HG03378 (cell line): ENCODE data around the gene RBBP8NL.
"Not testable (repeated sequence)": the region's sequence is repeated elsewhere in the genome, so short reads cannot be mapped to it uniquely, and the experiment has no call there.

Source experiments
- ATAC-seq: cut with Tn5 transposase; IDR thresholded peaks from one replicate; pipeline ENCODE4 v1.9.1; 2021; ENCODE audit warnings: mild to moderate bottlenecking, moderate library complexity; ENCODE audit not compliant: unreplicated experiment

RBBP8NL gene

DNA sequence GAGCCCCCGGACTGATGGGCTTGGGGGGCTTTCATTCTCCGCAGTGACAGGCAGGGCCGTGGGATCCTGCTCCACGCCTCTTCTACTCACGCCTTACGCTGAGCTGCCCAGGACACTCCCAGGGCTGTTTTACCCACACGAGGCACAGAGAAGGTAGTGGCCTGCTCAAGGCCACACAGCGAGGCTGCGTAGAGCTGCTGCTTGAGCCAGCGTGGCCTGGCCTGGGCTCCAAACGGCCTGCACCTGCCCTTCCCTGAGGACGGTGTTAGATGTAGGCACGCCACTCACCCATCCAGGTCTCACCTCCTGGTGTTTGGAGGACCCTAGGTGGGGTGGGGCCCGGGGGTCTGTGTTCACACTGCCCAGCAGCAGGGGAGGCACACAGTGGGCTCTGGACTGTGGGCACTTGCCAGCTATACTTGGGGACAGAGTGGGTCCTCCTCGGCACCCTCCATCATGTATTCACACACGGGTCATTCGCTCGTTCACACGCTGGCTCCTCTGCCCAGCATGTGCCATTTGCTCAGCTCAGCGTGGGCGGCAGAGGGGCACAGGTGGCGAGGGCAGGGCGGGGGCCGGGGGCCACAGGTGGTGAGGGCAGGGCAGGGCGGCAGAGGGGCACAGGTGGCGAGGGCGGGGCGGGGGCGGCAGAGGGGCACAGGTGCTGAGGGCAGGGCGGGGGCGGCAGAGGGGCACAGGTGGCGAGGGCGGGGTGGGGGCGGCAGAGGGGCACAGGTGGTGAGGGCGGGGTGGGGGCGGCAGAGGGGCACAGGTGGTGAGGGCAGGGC is 18.4 kb upstream of the RBBP8NL start:
- no peak for ATAC-seq

DNA sequence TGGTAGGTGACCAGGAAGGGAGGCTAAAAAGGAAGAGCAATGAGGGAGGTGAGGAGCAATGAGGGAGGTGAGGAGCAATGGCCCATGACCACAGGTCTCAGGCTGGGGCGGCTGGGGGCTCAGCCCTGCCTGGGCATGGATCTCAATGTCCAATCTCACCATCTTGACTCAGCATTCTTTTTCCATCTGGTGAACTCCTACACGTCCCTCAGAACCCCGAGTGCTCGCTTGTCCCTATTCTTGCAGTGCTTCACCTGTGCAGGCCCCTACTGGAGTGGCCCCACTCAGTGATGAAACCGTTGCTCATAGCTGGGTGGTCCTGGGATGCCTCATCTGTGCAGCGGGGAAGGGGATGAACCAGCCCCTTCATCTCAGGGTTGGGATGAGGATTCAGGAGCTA is 16.9 kb upstream of the RBBP8NL start:
- ATAC-seq: no peak

DNA sequence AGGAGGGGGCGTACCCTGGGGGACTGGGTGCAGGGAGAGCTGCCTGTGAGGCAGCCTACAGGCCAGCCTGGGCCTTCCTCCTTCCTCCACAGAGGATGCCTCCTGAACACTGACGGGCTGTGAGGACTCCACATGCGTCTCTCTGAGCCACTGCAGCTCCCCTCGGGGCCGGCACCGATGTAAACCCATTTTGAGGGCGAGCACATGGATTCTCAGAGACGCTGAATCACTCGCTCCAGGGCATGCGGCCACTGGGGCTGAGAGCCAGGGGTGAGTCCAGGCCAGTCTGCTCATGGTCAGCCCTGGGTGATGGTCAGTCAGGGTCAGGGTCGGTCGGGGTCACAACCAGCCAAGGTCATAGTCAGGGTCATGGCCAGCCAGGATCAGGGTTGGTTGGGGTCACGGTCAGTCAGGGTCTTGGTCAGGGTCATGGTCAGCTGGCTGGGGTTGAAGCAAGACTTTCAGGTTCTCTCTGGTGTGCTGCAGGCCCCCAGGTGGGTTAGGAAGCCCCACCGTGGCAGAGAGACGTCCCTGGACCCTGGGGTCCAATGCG is 14.7 kb upstream of the RBBP8NL start:
- no peak for ATAC-seq

DNA sequence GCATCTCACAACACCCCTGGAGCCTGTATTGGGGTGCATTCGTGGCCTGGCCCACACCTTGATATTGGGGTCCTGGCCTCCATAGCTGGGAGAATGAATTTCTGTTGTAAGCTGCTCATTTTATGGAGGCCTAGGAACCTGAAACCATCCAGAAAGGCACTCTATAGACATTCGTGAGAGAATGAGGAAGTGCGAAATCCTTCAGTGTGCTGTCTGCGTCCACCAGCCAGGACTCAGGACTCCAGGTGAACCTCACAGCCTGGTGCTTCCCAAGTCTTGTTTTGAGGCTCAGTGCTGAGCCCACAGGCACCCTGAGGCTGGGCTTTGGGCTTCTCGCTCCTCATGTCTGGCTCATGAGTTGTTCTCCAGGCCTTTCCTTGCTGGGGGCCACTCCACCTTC is 11.9 kb upstream of the RBBP8NL start:
- ATAC-seq: no peak

DNA sequence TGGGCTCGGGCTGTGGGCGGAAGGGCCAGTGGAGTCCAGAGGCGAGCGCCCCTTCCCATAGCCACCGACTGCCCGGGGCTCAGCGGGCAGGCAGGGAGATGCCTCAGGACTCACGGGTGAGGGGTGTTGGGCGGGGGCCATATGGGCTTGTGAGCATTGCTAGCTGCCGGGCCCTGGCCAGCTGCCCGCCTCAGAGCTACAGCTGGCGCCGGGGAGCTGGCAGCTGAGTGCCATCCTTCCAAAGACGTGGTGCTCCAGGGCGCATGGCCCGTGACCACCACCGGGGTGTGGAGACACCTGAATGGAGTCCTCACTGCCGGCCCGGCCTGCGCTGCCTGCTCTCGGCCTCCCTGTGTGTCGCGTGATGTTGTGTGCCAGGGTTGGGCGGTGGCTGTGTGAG is 10.6 kb upstream of the RBBP8NL start:
- no peak for ATAC-seq

DNA sequence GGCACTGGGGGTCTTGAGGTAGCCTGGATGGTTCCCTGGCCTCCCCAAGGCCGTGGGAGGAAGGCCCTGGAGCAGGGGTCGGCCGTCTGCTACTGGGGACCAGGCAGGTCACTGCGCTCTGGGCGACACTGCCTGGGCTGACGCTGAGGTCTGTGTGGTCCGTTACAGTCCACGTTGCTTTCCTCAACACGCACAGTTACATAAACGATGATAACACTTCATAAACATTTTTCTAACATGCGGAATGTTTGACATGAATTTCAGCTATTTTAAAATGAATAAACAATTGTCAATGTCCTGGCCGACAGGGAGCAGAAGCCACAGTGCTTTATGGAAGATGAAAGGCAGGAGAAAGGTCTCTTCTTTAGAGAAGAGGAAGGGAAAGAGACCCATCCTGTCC is 10.2 kb upstream of the RBBP8NL start:
- ATAC-seq: no peak

DNA sequence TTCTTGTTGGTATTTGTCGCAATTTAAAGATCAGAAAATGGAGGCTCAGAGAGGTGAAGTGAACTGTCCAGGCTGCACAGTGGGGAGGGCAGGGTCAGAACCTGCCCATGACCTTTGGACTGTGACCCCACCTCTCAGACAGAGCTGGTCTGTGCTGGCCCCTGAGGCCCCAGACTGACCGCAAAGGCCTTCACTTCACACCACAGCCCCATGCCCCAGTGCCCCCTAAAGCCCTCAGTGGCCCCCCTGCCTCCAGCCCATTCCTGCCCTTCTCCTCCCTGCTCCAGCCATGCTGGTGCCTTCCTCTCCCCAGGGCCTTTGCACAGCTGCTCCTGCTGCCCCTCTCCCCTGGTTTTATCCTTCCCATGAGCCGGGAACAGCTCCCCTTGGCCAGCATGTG is 9.4 kb upstream of the RBBP8NL start:
- ATAC-seq: no peak

DNA sequence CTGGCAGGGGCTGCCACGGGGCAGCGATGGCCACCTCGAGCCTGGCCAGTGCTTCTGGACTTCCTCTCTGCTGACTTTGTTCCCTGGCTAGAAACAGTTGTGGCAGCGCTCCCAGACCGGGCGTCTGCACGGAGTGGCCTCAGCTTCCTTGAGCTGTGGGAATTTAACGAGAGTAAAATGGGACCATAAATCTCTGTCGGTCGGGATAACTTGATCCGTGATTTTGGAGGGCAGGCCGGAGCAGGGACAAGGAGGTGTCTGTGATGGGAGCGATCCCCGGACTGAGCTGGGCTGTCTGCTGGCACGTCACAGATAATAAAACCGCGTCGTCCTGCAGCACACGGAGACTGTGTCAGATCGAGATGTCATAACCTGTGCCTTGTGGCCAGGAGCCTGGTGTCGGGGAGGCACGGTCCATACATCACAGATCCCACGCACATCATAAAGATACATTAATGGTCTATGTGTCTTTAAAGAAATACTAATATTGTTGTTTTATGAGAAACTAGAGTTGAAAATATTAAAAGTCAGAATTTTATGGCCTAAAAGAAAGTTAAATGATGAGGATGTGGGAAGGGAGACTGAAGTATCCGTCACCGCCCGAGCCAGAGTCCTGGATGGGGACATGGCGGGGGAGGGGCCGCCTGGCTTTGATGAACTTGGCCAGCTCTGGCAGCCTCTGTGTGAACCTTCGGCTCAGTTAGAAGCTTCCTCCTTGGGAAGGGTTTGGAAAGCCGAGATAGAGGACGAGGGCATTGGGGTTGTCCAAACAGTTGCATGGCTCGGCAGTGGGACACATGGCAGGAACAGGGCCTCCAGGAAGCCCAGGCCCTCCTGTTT is 6.5 kb upstream of the RBBP8NL start:
- ATAC-seq: no peak

DNA sequence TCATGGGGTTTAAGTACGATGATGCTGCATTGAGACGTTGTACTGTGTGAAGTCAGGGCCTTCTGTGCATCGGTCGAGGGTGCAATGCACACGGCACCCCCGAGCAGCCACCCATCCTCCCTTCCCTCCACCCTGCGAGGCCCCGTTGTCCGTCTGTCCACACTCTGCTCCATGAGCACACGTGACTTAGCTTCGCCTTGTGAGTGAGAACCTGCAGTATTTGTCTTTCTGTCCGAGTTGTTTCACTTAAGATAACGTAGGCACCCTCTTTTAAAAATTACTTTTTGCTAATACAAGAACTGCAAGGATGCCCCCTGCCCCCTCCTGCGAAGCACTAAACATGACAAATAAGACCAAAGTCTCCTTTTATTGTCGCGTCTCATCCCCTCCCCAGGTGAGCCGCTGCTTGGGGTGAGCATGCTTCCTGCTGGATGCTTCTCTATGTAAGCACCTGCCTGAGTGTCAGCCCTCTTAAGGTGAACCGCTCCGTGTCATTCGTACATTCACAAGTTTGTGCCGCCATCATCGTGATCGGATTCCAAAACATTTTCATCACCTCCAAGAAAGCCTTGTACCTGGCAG is 3.6 kb upstream of the RBBP8NL start:
- no peak for ATAC-seq

DNA sequence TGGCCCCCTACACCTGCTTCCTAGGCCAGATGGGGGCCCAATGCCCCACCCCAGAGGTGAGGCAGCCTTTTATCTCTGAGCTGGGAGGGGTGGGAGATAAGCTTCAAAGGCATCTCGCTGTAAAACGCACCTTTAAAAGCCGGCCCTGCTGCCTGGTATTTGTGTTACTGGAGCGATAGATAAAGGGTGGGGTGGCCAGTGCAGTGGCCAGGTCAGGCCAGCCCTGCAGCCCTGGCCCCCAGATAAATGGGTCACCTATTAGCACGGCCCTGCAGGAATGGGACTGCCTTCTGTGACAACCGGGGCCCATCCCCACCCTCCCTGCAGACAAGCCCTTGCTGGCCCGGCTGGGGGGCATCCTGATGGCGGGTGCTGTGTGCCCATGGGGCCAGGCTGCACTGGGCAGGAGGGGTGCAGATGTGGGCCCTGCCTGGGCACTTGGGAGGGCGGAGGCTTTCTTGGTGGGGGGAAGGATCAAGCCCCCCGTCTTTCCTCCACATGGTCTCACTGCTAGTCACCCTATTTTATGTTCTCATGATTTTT is 3.0 kb upstream of the RBBP8NL start:
- no peak for ATAC-seq

DNA sequence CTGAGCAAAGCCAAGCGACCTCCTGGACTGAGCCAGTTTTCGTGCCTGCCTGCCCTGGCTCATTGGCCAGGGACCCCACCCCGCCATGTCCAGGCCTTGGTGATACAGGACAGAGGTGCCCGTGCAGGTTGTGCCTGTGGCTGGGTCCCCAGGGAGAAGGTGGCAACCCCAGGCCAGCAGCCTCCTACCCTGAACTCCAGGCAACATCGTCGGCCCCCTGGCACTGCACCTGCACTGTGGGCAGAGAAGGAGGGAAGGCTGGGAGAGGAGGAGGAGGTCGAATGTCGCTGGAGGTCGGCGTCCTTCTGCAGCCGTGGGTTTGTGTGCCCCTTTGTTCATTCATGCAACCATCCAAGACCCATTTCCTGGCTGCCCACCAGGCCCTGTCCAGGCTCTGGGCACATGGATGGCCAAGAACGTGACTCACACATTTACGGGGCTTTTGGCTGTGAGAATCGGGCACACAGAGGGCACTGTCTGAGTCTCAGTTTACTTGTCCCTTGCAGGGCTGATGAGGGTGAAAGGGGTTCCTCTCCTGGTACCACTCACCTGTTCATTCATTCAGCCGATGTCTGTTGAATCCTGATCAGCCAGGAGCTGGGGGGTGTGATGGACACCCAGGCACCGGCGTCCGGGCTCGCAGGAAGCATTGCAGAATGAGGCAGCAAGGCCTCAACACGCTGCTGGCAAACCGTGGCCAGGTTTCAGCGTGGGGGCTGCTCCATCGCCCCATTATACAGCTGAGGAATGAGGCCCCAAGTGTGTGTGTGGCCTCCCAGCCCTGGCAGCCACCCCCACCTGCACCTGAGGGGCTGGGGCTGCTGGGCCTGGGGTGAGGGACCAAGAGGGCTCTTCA is 2.3 kb upstream of the RBBP8NL start:
- ATAC-seq: no peak

DNA sequence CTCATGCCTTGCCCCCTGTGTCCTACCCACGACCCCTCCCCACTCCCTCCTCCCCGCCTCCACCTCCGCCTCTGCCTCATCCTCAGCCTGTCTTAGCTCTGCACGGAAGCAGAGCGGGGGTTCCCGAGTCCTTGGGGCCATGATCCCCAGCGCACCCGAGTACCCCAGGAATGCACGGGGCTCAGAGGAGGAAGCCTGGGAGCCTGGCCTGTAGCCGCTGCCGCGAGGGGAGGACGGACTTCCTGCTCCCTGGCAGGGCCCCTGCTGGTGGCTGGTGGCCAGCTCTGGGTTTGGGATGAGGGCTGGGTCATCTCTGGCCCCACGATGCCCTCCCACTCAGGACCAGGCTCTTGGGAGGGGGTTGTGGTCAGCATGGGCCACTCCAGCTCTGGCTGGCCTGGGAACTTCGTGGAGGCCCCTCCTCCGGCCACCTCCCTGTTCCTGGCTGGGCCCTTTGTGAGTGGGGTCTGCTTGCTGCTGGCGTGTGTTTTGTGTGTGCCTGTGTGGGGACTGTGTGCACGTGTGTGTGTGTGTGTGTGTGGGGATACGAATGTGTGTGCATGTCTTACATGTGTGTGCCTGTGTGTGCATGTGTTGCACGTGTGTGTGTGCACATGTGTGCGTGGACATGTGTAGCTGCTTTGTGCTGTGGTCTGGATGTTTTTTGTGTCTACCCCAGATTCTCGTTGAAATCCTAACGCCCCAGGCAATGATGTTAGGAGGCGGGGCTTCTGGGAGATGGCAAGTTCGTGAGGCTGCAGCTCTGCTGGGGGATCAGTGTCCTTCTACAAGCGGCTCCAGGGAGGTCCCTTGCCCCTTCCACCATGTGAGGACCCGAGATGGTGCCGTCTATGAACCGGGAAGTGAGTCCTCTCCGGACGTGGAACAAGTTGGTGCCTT is 1.3 kb upstream of the RBBP8NL start:
- ATAC-seq: no peak

DNA sequence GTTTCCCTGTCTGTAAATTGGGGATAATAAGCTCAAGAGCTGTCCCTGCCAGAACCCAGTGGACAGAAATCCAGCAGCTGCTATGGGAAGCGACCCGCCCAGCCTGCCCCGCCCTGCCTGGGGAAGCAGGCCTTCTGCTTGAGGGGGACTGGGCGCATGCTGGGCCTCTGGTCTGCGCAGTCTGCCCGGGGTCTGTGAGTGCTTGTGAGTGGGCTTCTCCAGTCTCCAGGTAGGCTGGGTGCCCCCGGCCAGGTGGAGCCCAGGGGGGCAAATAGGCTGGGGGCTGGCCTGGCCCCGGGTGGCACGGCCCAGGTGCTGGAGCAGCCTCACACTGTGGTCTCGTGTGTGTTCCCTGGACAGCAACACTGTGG is 648 bp upstream of the RBBP8NL start:
- no peak for ATAC-seq

DNA sequence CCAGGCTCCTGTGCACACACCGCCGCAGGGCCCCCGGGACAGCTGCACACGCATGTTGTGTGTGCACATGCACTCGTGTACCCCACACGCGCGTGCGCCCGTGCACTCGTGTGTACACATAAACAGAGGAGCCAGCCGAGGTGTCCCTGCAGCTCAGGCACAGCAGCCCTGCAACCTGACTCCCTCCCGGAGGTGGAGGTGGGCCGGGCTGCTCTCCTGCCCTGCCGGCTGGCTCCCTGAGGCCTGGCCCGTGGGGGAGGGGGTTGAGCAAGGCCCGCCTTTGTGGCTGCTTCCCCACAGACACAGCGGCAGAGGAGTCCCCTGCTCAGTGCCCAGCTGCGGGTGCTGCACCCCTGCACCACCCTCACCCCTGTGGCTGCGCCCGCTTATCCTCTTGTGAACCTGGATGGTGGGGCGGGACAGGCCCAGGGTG is 624 bp downstream of the RBBP8NL start:
- ATAC-seq: no peak

DNA sequence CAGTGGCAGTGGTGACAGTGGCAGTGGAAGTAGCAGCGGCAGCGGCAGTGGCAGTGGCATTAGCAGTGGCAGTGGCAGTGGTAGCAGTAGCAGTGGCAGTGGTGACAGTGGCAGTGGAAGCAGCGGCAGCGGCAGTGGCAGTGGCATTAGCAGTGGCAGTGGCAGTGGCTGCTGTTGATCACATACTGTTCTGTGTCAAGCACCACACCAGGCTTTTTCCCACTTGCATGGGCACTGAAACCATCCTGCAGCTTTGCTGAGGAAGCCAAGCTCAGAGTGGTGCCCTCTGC is 1.3 kb downstream of the RBBP8NL start:
- ATAC-seq: not testable (repeated sequence)

DNA sequence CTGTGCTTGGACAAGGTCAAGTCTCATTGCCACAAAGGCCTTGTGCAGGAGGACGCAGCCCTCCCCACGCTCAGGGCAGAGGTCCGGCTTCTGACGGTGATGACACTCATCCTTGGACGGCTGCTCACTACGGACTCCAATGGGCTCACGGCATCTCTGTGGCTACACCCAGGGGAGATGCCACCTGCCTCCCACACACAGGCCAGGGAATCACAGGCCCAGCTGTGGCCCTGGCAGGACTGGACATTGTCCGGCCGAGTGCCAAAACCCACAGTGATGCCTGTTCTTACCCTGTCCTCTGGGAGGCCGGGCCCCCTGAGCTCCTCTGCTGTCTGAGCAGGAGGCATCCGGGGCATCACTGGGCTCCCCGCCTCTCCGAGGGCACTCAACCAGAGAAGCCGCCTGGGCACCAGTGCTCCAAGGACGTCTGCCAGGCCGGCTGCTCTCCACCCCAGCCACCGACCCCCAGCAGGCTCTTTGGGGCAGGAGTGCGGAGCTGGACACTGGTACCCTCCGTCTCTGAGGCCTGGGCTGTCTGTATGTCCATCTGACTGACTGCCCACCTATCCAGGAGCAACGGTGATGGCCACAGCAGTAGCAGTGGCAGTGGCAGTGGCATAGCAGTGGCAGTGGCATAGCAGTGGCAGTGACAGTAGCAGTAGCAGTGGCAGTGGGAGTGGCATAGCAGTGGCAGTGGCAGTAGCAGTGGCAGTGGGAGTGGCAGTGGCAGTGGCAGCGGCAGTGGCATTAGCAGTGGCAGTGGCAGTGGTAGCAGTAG is 1.9 kb downstream of the RBBP8NL start:
- ATAC-seq: no peak

DNA sequence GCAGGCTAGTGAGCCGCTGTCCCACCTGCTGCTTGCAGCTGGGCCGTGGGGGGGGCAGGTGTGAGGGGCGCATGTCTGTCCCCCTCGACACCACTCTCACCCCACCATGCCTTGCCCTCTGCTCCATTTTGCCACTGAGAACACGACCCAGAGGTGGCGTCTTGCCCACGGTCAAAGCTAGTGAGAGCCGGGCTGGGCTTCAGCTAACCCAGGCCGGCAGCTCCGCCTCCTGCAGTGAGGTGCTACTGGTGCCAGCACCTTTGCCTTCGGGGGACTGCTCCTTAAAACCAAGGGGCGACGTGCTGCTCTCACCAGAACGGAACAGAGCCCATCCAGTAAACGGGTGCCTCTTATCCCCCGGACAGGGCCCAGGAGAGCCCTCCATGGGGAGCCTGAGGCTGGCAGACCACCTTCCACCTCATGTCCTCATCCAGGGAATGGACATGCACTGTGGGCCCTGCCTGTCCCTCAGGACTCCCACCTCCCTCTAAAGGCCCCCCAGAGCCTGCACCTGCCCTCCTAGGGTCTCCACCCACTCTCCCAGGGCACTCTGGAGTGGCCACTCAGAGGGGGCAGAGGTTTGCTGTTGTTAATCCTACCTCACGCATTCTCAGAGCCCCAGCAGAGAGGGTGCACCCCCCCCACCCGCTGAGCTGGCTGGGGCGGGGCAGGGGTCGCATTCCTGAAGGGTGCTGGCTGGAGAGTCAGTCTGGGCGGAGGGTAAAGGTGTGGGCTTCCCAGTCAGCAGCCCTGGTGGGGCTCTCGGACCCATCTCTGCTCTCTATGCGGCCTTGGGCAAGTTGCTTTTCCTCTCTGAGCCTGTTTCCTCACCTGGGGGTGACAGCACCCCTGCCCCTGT is 2.9 kb downstream of the RBBP8NL start:
- no peak for ATAC-seq

DNA sequence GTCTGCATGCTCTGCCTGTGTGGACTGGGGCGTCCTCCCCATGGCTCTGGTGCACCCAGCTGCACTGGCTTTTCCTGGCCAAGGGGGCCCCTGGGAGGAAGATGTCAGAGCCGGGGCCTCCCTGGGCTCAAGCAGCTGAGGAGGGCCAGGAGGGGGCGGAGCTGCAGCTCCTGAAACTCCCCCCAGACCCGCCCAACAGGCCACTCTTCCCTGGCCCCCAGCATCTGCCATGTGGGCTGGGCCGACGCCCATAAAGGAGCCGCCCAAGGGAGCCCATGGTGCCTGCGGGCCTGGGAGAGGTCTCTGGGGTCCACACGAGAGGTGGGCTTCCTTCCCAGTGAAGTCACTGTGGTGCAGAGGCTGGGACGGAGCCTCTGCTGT is 4.0 kb downstream of the RBBP8NL start:
- no peak for ATAC-seq
